KMS-11 (cell line): ENCODE measurements around the gene TRERF1.

Source experiments
- H2AFZ ChIP-seq: fragments of 200-600 bp; sonication (generic); 2 replicates; pipeline ENCODE4 v1.6.1; 2016; ENCODE audit warnings: antibody characterized with exemption, mixed run types, low read depth
- H3K27ac ChIP-seq: fragments of 200-600 bp; sonication (generic); 2 replicates; pipeline ENCODE4 v1.6.1; 2016; ENCODE audit warnings: mild to moderate bottlenecking, mixed run types
- H3K27me3 ChIP-seq: fragments of 200-600 bp; sonication (generic); 2 replicates; pipeline ENCODE4 v1.6.1; 2017; ENCODE audit warnings: mild to moderate bottlenecking, low read depth, mixed run types, moderate library complexity; ENCODE audit not compliant: insufficient read depth
- H3K36me3 ChIP-seq: fragments of 200-600 bp; sonication (generic); 2 replicates; pipeline ENCODE4 v1.6.1; 2017; ENCODE audit warnings: mild to moderate bottlenecking, mixed run types; ENCODE audit not compliant: insufficient read depth
- H3K4me1 ChIP-seq: fragments of 200-600 bp; sonication (generic); 2 replicates; pipeline ENCODE4 v1.6.1; 2016; ENCODE audit warnings: mild to moderate bottlenecking, low read depth, mixed run types; ENCODE audit not compliant: poor library complexity, severe bottlenecking
- H3K4me2 ChIP-seq: fragments of 200-600 bp; sonication (generic); 2 replicates; pipeline ENCODE4 v1.7.0; 2016; ENCODE audit warnings: mild to moderate bottlenecking, mixed run types
- H3K4me3 ChIP-seq: fragments of 200-600 bp; sonication (generic); IDR thresholded peaks from 2 replicates; pipeline ENCODE4 v1.6.1; 2017; ENCODE audit warnings: low read depth, low read length, mixed read lengths; ENCODE audit not compliant: insufficient read depth
- H3K79me2 ChIP-seq: fragments of 200-600 bp; sonication (generic); 2 replicates; pipeline ENCODE4 v1.6.1; 2016; ENCODE audit warnings: low read depth, mixed run types; ENCODE audit not compliant: insufficient read depth
- H3K9ac ChIP-seq: fragments of 200-600 bp; sonication (generic); 2 replicates; pipeline ENCODE4 v1.6.1; 2016; ENCODE audit warnings: mild to moderate bottlenecking, mixed run types
- H4K20me1 ChIP-seq: fragments of 200-600 bp; sonication (generic); 2 replicates; pipeline ENCODE4 v1.6.1; 2016; ENCODE audit warnings: mild to moderate bottlenecking, mixed run types; ENCODE audit not compliant: insufficient read depth
- CTCF ChIP-seq: fragments of 200-600 bp; sonication (generic); conservative IDR thresholded peaks from 2 replicates; pipeline ENCODE4 v1.6.1; 2017; ENCODE audit warnings: low read depth, mild to moderate bottlenecking, antibody characterized with exemption, low read length, moderate library complexity, mixed read lengths

TRERF1 gene

DNA sequence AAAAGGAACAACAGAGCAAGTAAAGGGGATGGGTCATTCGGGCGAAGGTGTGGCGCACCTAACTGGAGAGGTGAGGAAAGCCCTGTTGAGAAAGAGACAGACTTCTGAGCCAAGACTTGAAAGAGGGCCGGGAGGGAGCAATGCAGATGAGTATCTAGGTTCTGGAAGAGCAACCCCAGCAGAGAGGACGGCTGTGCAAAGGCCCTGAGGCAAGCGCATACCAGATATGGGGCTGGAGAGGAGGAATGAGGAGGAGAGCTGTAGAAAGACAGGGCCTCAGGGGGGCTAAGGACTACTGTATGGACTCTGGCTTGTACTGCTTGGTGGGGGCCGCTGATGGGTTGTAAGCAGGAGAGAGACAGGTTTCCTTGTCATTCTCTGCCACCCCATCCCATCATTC lies 21.9 kb downstream of the TRERF1 start:
- no peak overlapping the region for H2AFZ ChIP-seq
- no peaks in the 10 kb centered on the region for H3K27me3 ChIP-seq
- H3K36me3 ChIP-seq, result no peaks in the 10 kb centered on the region
- no peaks in the 10 kb centered on the region for H3K79me2 ChIP-seq
- no peak for TF ChIP-seq CTCF
- H3K4me3 ChIP-seq, result no peak overlapping the region
- H3K27ac ChIP-seq, result no peak overlapping the region
- H3K9ac ChIP-seq, result no peak overlapping the region
- H3K4me2 ChIP-seq, result no peak overlapping the region
- no peaks in the 10 kb centered on the region for H4K20me1 ChIP-seq
- no peaks in the 10 kb centered on the region for H3K4me1 ChIP-seq

GRCh38 chr6:42429042-42429585 lies 22.6 kb downstream of the TRERF1 start:
- H3K36me3 ChIP-seq, result no peaks in the 10 kb centered on the region
- H3K4me3 ChIP-seq, result no peak overlapping the region
- H3K27ac ChIP-seq, result no peak overlapping the region
- H2AFZ ChIP-seq, result no peak overlapping the region
- H3K79me2 ChIP-seq, result no peaks in the 10 kb centered on the region
- no peak for TF ChIP-seq CTCF
- no peaks in the 10 kb centered on the region for H3K4me1 ChIP-seq
- no peaks in the 10 kb centered on the region for H4K20me1 ChIP-seq
- no peaks in the 10 kb centered on the region for H3K27me3 ChIP-seq
- H3K4me2 ChIP-seq, result no peak overlapping the region
- no peak overlapping the region for H3K9ac ChIP-seq

GRCh38 chr6:42428326-42429041 lies 23.2 kb downstream of the TRERF1 start:
- TF ChIP-seq CTCF, result no peak
- no peaks in the 10 kb centered on the region for H3K27me3 ChIP-seq
- H3K27ac ChIP-seq, result no peak overlapping the region
- no peaks in the 10 kb centered on the region for H3K36me3 ChIP-seq
- no peaks in the 10 kb centered on the region for H3K4me1 ChIP-seq
- H3K9ac ChIP-seq, result no peak overlapping the region
- H3K79me2 ChIP-seq, result no peaks in the 10 kb centered on the region
- no peak overlapping the region for H3K4me2 ChIP-seq
- no peaks in the 10 kb centered on the region for H4K20me1 ChIP-seq
- H2AFZ ChIP-seq, result no peak overlapping the region
- no peak overlapping the region for H3K4me3 ChIP-seq

GRCh38 chr6:42427871-42428270 lies 23.9 kb downstream of the TRERF1 start:
- H3K4me2 ChIP-seq, result no peak overlapping the region
- H3K36me3 ChIP-seq, result no peaks in the 10 kb centered on the region
- H3K9ac ChIP-seq, result no peak overlapping the region
- no peaks in the 10 kb centered on the region for H4K20me1 ChIP-seq
- TF ChIP-seq CTCF, result no peak
- no peak overlapping the region for H2AFZ ChIP-seq
- H3K27ac ChIP-seq, result no peak overlapping the region
- no peaks in the 10 kb centered on the region for H3K27me3 ChIP-seq
- no peak overlapping the region for H3K4me3 ChIP-seq
- H3K79me2 ChIP-seq, result no peaks in the 10 kb centered on the region
- no peaks in the 10 kb centered on the region for H3K4me1 ChIP-seq
